Suprapubic skin (tissue), 4 donors: ENCODE measurements around the gene TMEM184B. TPM values are rescaled to one million over a fixed set of nuclear protein-coding genes. Genes with fewer than 3 reads are reported as not detected.

Experiments
- DNase-seq, 2 donors: peaks; one replicate each; pipeline ENCODE4 v3.0.0-alpha.2; 2019; ENCODE audit warnings: low spot score in 2 of 2
- H3K27ac ChIP-seq: fragments of 200-600 bp; sonication (generic); one replicate; pipeline ENCODE4 v1.5.1; 2019
- H3K27me3 ChIP-seq: fragments of 200-600 bp; sonication (generic); one replicate; pipeline ENCODE4 v1.5.1; 2019
- H3K36me3 ChIP-seq: fragments of 200-600 bp; sonication (generic); one replicate; pipeline ENCODE4 v1.5.1; 2019
- H3K4me1 ChIP-seq: fragments of 200-600 bp; sonication (generic); one replicate; pipeline ENCODE4 v1.5.1; 2019
- H3K4me3 ChIP-seq: fragments of 200-600 bp; sonication (generic); one replicate; pipeline ENCODE4 v1.5.1; 2019; ENCODE audit warnings: mild to moderate bottlenecking
- H3K9me3 ChIP-seq: fragments of 200-600 bp; sonication (generic); one replicate; pipeline ENCODE4 v1.5.1; 2019
- EP300 ChIP-seq: sonication (generic); formaldehyde crosslinking; IDR thresholded peaks from one replicate; pipeline ENCODE4 v1.6.1; 2017; ENCODE audit warnings: antibody characterized with exemption
- POLR2A ChIP-seq, 2 donors: fragments of 450-650 bp; IDR thresholded peaks; one replicate each; pipeline ENCODE4 v1.6.1; 2017; ENCODE audit warnings: antibody characterized with exemption in 2 of 2, mild to moderate bottlenecking in 2 of 2, moderate library complexity in 2 of 2
- POLR2AphosphoS5 ChIP-seq, 3 donors: sonication (generic); formaldehyde crosslinking; IDR thresholded peaks; one replicate each; pipeline ENCODE4 v1.6.1; 2017; ENCODE audit warnings: antibody characterized with exemption in 3 of 3
- WGBS: methylation state at CpG from one replicate; pipeline ENCODE4 v1.1.5; 2018; 5-methylcytosine and 5-hydroxymethylcytosine counted together
- total RNA-seq, 4 donors: library from RNA; depleted of rRNA; stranded (reverse); fragments of >200 nt; gene quantifications; one replicate each; pipeline ENCODE4 v1.1.0, GENCODE V29; 2016
- TF ChIP-seq, protein P1 (sequence below), 2 donors: fragments of 200-600 bp in 1 of 2; fragments of 450-650 bp in 1 of 2; sonication (generic) in 1 of 2; IDR thresholded peaks; one replicate each; pipeline ENCODE4 v1.5.1; 2016 to 2019; ENCODE audit warnings: antibody characterized with exemption in 2 of 2, mild to moderate bottlenecking in 1 of 2, moderate library complexity in 1 of 2

Gene TMEM184B
- total RNA-seq, 4 donors from 2014 or later = 41.5 to 54.9 (median 46.0) TPM

DNA sequence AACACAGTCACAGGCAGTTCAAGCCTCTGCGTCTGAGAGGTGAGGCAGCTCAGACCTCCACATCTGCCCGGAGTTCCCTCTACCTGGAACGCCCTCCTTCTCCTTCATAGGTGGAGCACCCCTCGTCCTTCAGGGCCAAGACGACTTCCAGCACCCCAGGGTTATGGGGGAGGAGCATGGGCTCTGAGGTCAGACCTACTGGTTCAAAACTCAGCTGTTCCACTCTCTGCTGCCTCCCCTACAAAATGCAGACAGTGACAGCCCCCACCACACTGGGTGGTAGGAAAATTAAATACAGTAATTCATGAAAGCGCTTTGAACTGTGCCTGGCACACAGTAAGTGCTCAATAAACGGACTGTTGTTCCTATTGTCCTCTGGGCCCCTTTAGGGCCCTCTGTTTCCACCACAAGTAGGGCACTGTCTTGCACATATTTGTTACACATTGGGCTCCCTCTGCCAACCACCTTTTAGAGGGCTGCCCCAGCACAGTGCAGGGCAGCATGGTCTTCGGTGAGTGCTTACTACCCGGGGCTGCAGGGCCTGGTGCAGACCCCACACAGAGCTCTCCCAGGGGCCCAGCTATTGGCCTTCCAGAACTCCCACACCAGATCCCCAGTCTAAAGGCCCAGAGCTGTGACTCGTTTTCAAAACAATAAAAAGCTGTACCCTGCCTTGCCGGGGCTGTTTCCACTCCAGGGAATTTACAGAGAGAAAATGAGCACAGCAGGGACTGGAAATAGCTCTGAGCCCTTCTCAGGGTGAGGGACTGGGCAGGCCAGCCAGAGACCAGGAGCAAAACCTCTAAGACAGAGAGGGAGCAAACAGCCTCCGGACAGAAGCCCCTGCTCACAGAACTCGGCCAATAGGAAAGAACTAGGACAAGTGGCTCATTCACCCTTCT lies 2.5 kb downstream of the TMEM184B start:
- Histone ChIP-seq H3K9me3 (no peaks in the 10 kb centered on the region), H3K4me1 (peaks cover 73% of the 10 kb centered on the region), H3K27ac (peak overlapping the region; percentile 1), H3K27me3 (no peaks in the 10 kb centered on the region), H3K4me3 (peak overlapping the region; percentile 100), H3K36me3 (no peaks in the 10 kb centered on the region)
- no peak for DNase-seq
- WGBS = 48% methylated on average over 8 of the region's 13 CpGs
- TF ChIP-seq, protein P1, sequence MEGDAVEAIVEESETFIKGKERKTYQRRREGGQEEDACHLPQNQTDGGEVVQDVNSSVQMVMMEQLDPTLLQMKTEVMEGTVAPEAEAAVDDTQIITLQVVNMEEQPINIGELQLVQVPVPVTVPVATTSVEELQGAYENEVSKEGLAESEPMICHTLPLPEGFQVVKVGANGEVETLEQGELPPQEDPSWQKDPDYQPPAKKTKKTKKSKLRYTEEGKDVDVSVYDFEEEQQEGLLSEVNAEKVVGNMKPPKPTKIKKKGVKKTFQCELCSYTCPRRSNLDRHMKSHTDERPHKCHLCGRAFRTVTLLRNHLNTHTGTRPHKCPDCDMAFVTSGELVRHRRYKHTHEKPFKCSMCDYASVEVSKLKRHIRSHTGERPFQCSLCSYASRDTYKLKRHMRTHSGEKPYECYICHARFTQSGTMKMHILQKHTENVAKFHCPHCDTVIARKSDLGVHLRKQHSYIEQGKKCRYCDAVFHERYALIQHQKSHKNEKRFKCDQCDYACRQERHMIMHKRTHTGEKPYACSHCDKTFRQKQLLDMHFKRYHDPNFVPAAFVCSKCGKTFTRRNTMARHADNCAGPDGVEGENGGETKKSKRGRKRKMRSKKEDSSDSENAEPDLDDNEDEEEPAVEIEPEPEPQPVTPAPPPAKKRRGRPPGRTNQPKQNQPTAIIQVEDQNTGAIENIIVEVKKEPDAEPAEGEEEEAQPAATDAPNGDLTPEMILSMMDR (IDR thresholded peaks at IDR 0.05) = no peak
- no peak for TF ChIP-seq POLR2A (IDR thresholded peaks at IDR 0.05)
- TF ChIP-seq EP300 = no peak

DNA sequence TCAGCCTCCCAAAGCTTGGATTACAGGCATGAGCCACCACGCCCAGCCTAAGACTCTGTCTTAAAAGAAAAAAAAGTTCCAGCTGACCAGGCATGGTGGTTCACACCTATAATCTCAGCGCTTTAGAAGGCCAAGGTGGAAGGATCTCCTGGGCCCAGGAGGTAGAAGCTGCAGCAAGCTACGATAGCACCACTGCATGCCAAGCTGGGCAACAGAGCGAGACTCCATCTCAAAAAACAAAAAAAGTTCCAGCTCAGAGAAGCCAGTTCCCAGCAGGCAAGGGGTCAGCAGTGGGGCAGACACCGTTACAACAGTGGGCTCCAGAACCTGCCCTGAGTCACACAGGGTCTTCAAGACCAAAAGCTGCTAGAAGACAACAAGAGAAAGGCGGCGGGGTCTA lies 3.3 kb downstream of the TMEM184B start:
- Histone ChIP-seq H3K4me3 (no peak overlapping the region), H3K9me3 (no peaks in the 10 kb centered on the region), H3K36me3 (no peaks in the 10 kb centered on the region), H3K4me1 (peaks cover 73% of the 10 kb centered on the region), H3K27ac (no peak overlapping the region), H3K27me3 (no peaks in the 10 kb centered on the region)
- no peak for DNase-seq
- TF ChIP-seq POLR2AphosphoS5 (IDR thresholded peaks at IDR 0.05) = no peak
- TF ChIP-seq POLR2A (IDR thresholded peaks at IDR 0.05) = no peak
- TF ChIP-seq, protein P1 (IDR thresholded peaks at IDR 0.05) = no peak
- TF ChIP-seq EP300 = no peak
- 98% methylated on average over 7 of the region's 7 CpGs for WGBS

DNA sequence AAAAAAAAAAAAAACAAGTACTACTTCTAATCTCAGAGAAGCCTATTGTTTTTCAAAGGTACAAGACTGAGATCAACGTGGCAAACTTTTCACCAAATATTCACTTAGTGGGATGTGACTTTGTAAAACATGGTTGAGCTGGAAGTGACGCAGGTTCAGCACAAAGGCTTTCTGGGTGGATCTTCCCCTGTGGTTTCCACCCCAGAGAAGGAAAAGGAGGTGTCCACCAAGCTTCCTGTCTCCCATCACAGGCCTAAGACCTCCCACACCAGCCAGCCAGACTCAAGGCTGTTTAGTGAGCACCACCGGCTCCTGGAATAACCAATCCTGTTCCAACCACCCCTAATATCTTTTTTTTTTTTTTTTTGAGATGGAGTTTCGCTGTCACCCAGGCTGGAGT lies 5.7 kb downstream of the TMEM184B start:
- 66% methylated on average over 4 of the region's 4 CpGs for WGBS
- H3K4me1 ChIP-seq = peaks cover 70% of the 10 kb centered on the region
- TF ChIP-seq EP300 (no peak), POLR2A (IDR thresholded peaks at IDR 0.05) (no peak), POLR2AphosphoS5 (IDR thresholded peaks at IDR 0.05) (no peak)
- TF ChIP-seq, protein P1 (IDR thresholded peaks at IDR 0.05) = no peak
- H3K4me3 ChIP-seq = no peak overlapping the region
- H3K27ac ChIP-seq = peak overlapping the region; percentile 63
- no peaks in the 10 kb centered on the region for H3K9me3 ChIP-seq
- no peaks in the 10 kb centered on the region for H3K27me3 ChIP-seq
- H3K36me3 ChIP-seq = no peaks in the 10 kb centered on the region
- no peak for DNase-seq

DNA sequence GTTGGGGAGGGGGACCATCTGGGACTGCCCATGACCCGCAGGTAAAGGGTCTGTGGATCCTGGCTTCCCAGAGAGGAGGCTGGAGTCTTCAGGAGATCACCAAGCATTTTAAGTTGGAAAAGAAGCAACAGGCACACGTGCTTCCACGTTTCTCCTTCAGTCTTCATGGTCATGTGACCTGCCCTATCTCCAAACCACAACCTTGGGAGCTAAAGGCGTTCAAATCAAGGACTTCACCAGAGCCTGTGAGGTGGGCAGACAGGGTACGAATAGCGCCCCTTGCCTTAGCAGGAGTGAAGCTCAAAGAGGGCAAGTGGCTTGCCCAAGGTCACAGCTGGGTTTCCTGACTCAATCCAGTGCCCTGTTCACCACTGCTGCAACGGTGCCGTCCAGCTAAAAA lies 6.7 kb downstream of the TMEM184B start:
- Histone ChIP-seq H3K4me1 (peaks cover 70% of the 10 kb centered on the region), H3K4me3 (no peak overlapping the region), H3K36me3 (no peaks in the 10 kb centered on the region), H3K9me3 (no peaks in the 10 kb centered on the region), H3K27ac (peak overlapping the region; percentile 9), H3K27me3 (no peaks in the 10 kb centered on the region)
- TF ChIP-seq, protein P1 (IDR thresholded peaks at IDR 0.05) = no peak
- TF ChIP-seq POLR2AphosphoS5 (IDR thresholded peaks at IDR 0.05) (no peak), EP300 (no peak), POLR2A (IDR thresholded peaks at IDR 0.05) (no peak)
- no peak for DNase-seq
- 73% methylated on average over 8 of the region's 8 CpGs for WGBS

DNA sequence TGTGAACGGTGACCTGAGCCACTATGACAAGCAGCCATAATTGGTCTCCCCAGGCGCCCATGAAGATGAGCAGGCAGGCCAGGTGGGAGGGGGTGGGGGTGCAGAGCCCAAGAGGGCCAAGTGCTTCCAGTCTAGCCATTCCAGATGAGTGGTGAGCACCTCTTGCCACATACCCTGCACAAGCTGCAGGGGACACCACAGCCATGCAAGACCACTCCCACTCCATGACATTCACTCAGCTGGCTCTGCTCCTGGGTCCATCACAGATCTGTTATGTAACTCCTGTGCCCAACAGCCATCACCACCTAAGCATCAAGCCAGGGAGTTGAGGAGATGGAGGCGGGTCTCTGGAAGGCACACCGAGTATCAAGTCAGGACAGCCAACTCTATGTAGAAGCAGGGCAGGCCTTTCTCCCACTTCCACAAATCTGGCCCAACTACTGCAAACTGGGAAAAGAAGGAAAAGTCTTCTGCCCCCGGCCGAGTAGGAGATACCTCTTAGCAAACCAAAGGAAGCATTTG lies 8.4 kb downstream of the TMEM184B start:
- whole genome bisulfite sequencing = 73% methylated on average over 4 of the region's 6 CpGs
- Histone ChIP-seq H3K4me1 (peaks cover 67% of the 10 kb centered on the region), H3K27ac (no peak overlapping the region), H3K9me3 (no peaks in the 10 kb centered on the region), H3K36me3 (no peaks in the 10 kb centered on the region), H3K27me3 (no peaks in the 10 kb centered on the region), H3K4me3 (no peak overlapping the region)
- no peak for DNase-seq
- no peak for TF ChIP-seq EP300
- TF ChIP-seq POLR2A (IDR thresholded peaks at IDR 0.05) = no peak
- no peak for TF ChIP-seq POLR2AphosphoS5 (IDR thresholded peaks at IDR 0.05)
- TF ChIP-seq, protein P1 (IDR thresholded peaks at IDR 0.05) = no peak
